ENCODE data around the gene VAPB. TPM values are rescaled to one million over a fixed set of nuclear protein-coding genes. Genes with fewer than 3 reads are reported as not detected.

Gene VAPB
- total and polyA plus RNA-seq, 10 of the 15 experiments (the other 5 are each of a cell fraction or from before 2014, with no cell fraction given): 3.2 to 28.6 (median 20.5) TPM

- Histone ChIP-seq H3K4me2 (ENCODE audit: control insufficient read depth, insufficient read depth) (no peak overlapping the region), H3K27ac (ENCODE audit: control insufficient read depth, insufficient read depth) (no peak overlapping the region), H4K20me1 (ENCODE audit: control insufficient read depth, insufficient read depth) (no peaks in the 10 kb centered on the region), H3K79me2 (ENCODE audit: control insufficient read depth, insufficient read depth, low read length) (peaks cover 15% of the 10 kb centered on the region), H3K27me3 (replicated peaks in 1 of 2; ENCODE audit: control insufficient read depth in 2 of 2, insufficient read depth in 2 of 2, low read length in 1 of 2) (no peaks in the 10 kb centered on the region), H2AFZ (ENCODE audit: control insufficient read depth, low read depth, low read length) (no peak overlapping the region), H3K4me3 (no peak overlapping the region), H3K4me1 (ENCODE audit: control insufficient read depth, insufficient read depth, low read length) (no peaks in the 10 kb centered on the region; the same call in 1 of the 2 replicates), H3K9ac (ENCODE audit: control insufficient read depth, insufficient read depth, low read length) (no peak overlapping the region), H3K9me3 (replicated peaks; ENCODE audit: control insufficient read depth, insufficient read depth, low read length) (no peaks in the 10 kb centered on the region; the same call in 2 of the 3 replicates), H3K36me3 (ENCODE audit: control insufficient read depth in 2 of 2, insufficient read depth in 2 of 2, low read length in 1 of 2) (peaks cover 5 to 29% of the 10 kb centered on the region in 2 experiments)
- 100% methylated on average over 1 of the region's 1 CpG for WGBS (ENCODE audit: insufficient coverage, insufficient replicate concordance, low lambda C conversion rate, missing lambda C conversion rate)
- DNase-seq (ENCODE audit: low read depth, low spot score) (no peak), ATAC-seq (no peak), FAIRE-seq (no peak)
- SMC1A ChIA-PET (ENCODE audit: uncharacterized antibody, unreplicated experiment): interaction anchor here (1.0 to 1.5 kb wide), 4 partner anchors 14 to 184 kb away, joined by 4 to 6 read pairs (median 4); no protein-coding TSS in a partner anchor
- CTCF ChIA-PET: interaction anchor here (0.6 to 1.1 kb wide), 6 partner anchors 13 to 187 kb away, joined by 3 to 4 read pairs (median 3); no protein-coding TSS in a partner anchor
- RAD21 ChIA-PET (ENCODE audit: unreplicated experiment): no interaction called here
- BruUV-seq (replicated peaks): no TSS peak
- TF ChIP-seq NFIC (IDR thresholded peaks at IDR 0.05; ENCODE audit: low read depth, low read length) (no peak), SP1 (IDR thresholded peaks at IDR 0.05; ENCODE audit: low read depth, low read length) (no peak), EZH2 (IDR thresholded peaks at IDR 0.05; ENCODE audit: borderline replicate concordance, control insufficient read depth, low read depth, low read length) (no peak), NFXL1 (IDR thresholded peaks at IDR 0.05; ENCODE audit: borderline replicate concordance) (no peak), BCL3 (IDR thresholded peaks at IDR 0.05; ENCODE audit: borderline replicate concordance, insufficient read depth, low read depth, low read length, poor library complexity, severe bottlenecking) (no peak), KLF5 (IDR thresholded peaks at IDR 0.05; ENCODE audit: partially characterized antibody) (no peak), SIX5 (IDR thresholded peaks at IDR 0.05; ENCODE audit: low read depth, low read length, severe bottlenecking) (no peak), HCFC1 (IDR thresholded peaks at IDR 0.05; ENCODE audit: low read length) (no peak), TCF3 (IDR thresholded peaks at IDR 0.05; ENCODE audit: borderline replicate concordance, insufficient read depth, low read depth, low read length) (no peak), YBX1 (IDR thresholded peaks at IDR 0.05) (no peak), RAD21 (IDR thresholded peaks at IDR 0.05; ENCODE audit: insufficient read depth, low read depth, low read length) (no peak), RUNX3 (IDR thresholded peaks at IDR 0.05; ENCODE audit: low read length) (no peak), CREB1 (IDR thresholded peaks at IDR 0.05; ENCODE audit: low read depth) (no peak), ZSCAN29 (IDR thresholded peaks at IDR 0.05) (no peak), ASH2L (IDR thresholded peaks at IDR 0.05; ENCODE audit: borderline replicate concordance, low read depth) (no peak), STAT3 (IDR thresholded peaks at IDR 0.05; ENCODE audit: low read depth, low read length) (no peak), CREM (IDR thresholded peaks at IDR 0.05; ENCODE audit: low read depth) (no peak), STAT1 (conservative IDR thresholded peaks at IDR 0.05) (no peak), BCL11A (IDR thresholded peaks at IDR 0.05; ENCODE audit: low read depth, low read length) (no peak)
- in situ Hi-C loops (cut with MboI) (loop anchor here (5.0 kb wide), 1 partner anchor 51 kb away; no protein-coding TSS in a partner anchor), intact Hi-C loops (cut with micrococcal nuclease; ENCODE audit: unreplicated experiment) (no loop called here)
- POLR2A ChIA-PET: no interaction called here
Observed at GRCh38 chr20:58421497-58421850, 32.4 kb downstream of the VAPB start.
